Subcutaneous adipose tissue (tissue), 4 donors: ENCODE measurements around the gene ZNF735. TPM values are rescaled to one million over a fixed set of nuclear protein-coding genes. Genes with fewer than 3 reads are reported as not detected.

Experiments used
- CTCF ChIP-seq: fragments of 450-650 bp; IDR thresholded peaks from one replicate; pipeline ENCODE4 v1.5.1; 2016; ENCODE audit warnings: low read depth, mild to moderate bottlenecking, control low read depth, antibody characterized with exemption, moderate library complexity
- total RNA-seq, 4 donors: library from RNA; depleted of rRNA; stranded (reverse); fragments of >200 nt; gene quantifications; one replicate each; pipeline ENCODE4 v1.1.0, GENCODE V29; 2016

ZNF735 gene
- total RNA-seq, 4 donors from 2014 or later = not detected

GRCh38 chr7:64266341-64266919, 59.4 kb downstream of the ZNF735 start:
- no peak for TF ChIP-seq CTCF

Other genes with a start within 250 kb of the ZNF735 start
- gene ZNF722, start 208.4 kb upstream of the ZNF735 start, total RNA-seq = not detected
- gene ZNF727, start 161.8 kb upstream of the ZNF735 start, total RNA-seq = 1 to 10 TPM in 3 of 4 donors, under 1 TPM in 1; 0.94 to 7.7 (median 2.3) TPM
- gene ZNF679, start 21.3 kb downstream of the ZNF735 start, total RNA-seq = not detected
- 10 to 100 TPM in 3 of 4 donors, 1 to 10 TPM in 1; 7.3 to 21.1 (median 14.5) TPM for gene ZNF736, start 106.8 kb downstream of the ZNF735 start, total RNA-seq